ENCODE measurements around the gene QTRT2. TPM values are rescaled to one million over a fixed set of nuclear protein-coding genes. Genes with fewer than 3 reads are reported as not detected.

Gene QTRT2
- total RNA-seq, 1 experiment from 2014 or later = 84.1 TPM

- H2BK120ac ChIP-seq (ENCODE audit: low read depth, low read length, poor library complexity, severe bottlenecking) = no peak overlapping the region
- no peaks in the 10 kb centered on the region for H4K20me1 ChIP-seq (ENCODE audit: control insufficient read depth, insufficient read depth, insufficient read length)
- no peak overlapping the region for H2AK5ac ChIP-seq (ENCODE audit: insufficient read length, low read length)
- H3T11ph ChIP-seq (ENCODE audit: low read length) = no peak overlapping the region
- H3K23me2 ChIP-seq (ENCODE audit: insufficient read length, low read depth, low read length, poor library complexity, severe bottlenecking) = no peaks in the 10 kb centered on the region
- no peak overlapping the region for H2BK5ac ChIP-seq (ENCODE audit: insufficient read length, low read length)
- H3K36me3 Mint-ChIP-seq (ENCODE audit: insufficient read depth in 1 of 3, low read depth in 3 of 3) = no peaks in the 10 kb centered on the region
- no peaks in the 10 kb centered on the region for H3K79me1 ChIP-seq (ENCODE audit: insufficient read depth, low read depth, low read length, poor library complexity, severe bottlenecking)
- no peaks in the 10 kb centered on the region for H3K9me3 Mint-ChIP-seq
- H3K4ac ChIP-seq (ENCODE audit: low read depth, low read length) = no peak overlapping the region
- no peaks in the 10 kb centered on the region; the same call in 1 of the 2 replicates for H3K27me3 Mint-ChIP-seq (ENCODE audit: low read depth)
- TF ChIP-seq CTCF (conservative IDR thresholded peaks at IDR 0.05) = no peak
- H3K4me2 ChIP-seq (ENCODE audit: insufficient read depth, insufficient read length, low read length) = no peak overlapping the region
- no peaks in the 10 kb centered on the region for H3K9me3 ChIP-seq (ENCODE audit: control insufficient read depth, low read depth, low read length)
- H3K23ac ChIP-seq (ENCODE audit: insufficient read length, low read depth, low read length) = no peak overlapping the region
- H2BK20ac ChIP-seq (ENCODE audit: low read depth, low read length, poor library complexity, severe bottlenecking) = no peak overlapping the region
- H2BK12ac ChIP-seq (ENCODE audit: insufficient read length, low read depth, low read length) = no peak overlapping the region
- H3K56ac ChIP-seq (ENCODE audit: insufficient read length, low read depth, low read length) = no peak overlapping the region
- H3K4me3 Mint-ChIP-seq = no peak overlapping the region
- H3K18ac ChIP-seq (ENCODE audit: insufficient read length, low read depth, low read length) = no peak overlapping the region
- H4K91ac ChIP-seq (ENCODE audit: insufficient read length, low read depth, low read length) = no peak overlapping the region
- no peak overlapping the region for H3K27ac Mint-ChIP-seq
- H2BK15ac ChIP-seq (ENCODE audit: low read depth, low read length) = no peak overlapping the region
- no peaks in the 10 kb centered on the region for H3K4me1 ChIP-seq (ENCODE audit: insufficient read depth, low read length)
- WGBS (ENCODE audit: extremely low coverage, insufficient read length, low lambda C conversion rate) = no CpG with 5 or more reads among the region's 1 CpG
- H3K9ac ChIP-seq (ENCODE audit: extremely low read depth, insufficient read length, low read length) = no peak overlapping the region
- no peak overlapping the region for H2AFZ ChIP-seq (ENCODE audit: low read length)
- H4K8ac ChIP-seq (replicated peaks; ENCODE audit: insufficient read length, low read depth, low read length) = no peak overlapping the region
- no peak overlapping the region for H4K5ac ChIP-seq (ENCODE audit: insufficient read length, low read depth, low read length)
- H3K4me1 Mint-ChIP-seq = 0 out of 4 replicates have a peak, but pooled peaks cover 0 to 2% of the 10 kb centered on the region in 2 experiments
- H3K14ac ChIP-seq (ENCODE audit: insufficient read depth, low read length) = no peak overlapping the region
- H3K27ac ChIP-seq (ENCODE audit: insufficient read length, low read depth, low read length) = no peak overlapping the region
- H3K27me3 ChIP-seq (ENCODE audit: insufficient read depth, low read length) = no peaks in the 10 kb centered on the region
- no peaks in the 10 kb centered on the region for H3K79me2 ChIP-seq (ENCODE audit: insufficient read depth, low read length)
- DNase-seq = no peak
These were observed 71.7 kb downstream of the QTRT2 start for GRCh38 chr3:114128231-114128630.

Measured in H9 (cell line).